HG03064 (cell line): ENCODE results near the gene OR6N2.

Experiments used
- ATAC-seq: cut with Tn5 transposase; IDR thresholded peaks from one replicate; pipeline ENCODE4 v1.9.1; 2021; ENCODE audit warnings: low read depth; ENCODE audit not compliant: unreplicated experiment

Gene OR6N2

GRCh38 chr1:158771950-158772866 is 8.8 kb downstream of the OR6N2 start, which contains the start of gene OR6N1:
OR6N1 (minus strand) TSS chr1:158772195; CDS start chr1:158766682, 5,513 bp downstream.
- ATAC-seq = no peak

- ATAC-seq = no peak
Observed at GRCh38 chr1:158754420-158754819, 26.6 kb downstream of the OR6N2 start, which contains the start of gene OR6K6. OR6K6 (plus strand) TSS chr1:158754720; CDS start chr1:158754888, 168 bp downstream.

GRCh38 chr1:158752155-158752712 is 28.8 kb downstream of the OR6N2 start:
- no peak for ATAC-seq

DNA sequence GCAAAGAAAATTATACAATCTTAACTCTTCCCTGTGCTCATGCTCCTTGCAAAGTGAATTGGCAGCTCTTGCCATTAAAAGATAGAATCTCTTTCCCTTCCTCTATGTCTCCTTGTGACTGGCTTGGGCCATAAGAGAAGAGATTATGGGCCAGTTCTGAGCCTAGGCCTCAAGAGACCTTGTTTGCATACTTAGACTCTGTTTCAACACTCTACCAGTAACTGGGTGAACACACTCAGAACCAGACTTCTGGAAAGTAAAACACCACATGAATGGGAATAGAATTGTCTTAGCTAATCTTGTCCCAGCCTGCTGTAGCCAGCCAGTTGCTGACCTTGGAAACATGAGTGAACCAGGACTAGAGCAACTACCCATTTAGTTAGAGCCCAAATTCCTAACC is 45.2 kb downstream of the OR6N2 start:
- no peak for ATAC-seq

GRCh38 chr1:158732524-158732923 is 48.5 kb downstream of the OR6N2 start:
- ATAC-seq = no peak

- no peak for ATAC-seq
Observed at GRCh38 chr1:158731707-158732106, 49.3 kb downstream of the OR6N2 start.

GRCh38 chr1:158730453-158730852 is 50.6 kb downstream of the OR6N2 start:
- ATAC-seq = no peak

DNA sequence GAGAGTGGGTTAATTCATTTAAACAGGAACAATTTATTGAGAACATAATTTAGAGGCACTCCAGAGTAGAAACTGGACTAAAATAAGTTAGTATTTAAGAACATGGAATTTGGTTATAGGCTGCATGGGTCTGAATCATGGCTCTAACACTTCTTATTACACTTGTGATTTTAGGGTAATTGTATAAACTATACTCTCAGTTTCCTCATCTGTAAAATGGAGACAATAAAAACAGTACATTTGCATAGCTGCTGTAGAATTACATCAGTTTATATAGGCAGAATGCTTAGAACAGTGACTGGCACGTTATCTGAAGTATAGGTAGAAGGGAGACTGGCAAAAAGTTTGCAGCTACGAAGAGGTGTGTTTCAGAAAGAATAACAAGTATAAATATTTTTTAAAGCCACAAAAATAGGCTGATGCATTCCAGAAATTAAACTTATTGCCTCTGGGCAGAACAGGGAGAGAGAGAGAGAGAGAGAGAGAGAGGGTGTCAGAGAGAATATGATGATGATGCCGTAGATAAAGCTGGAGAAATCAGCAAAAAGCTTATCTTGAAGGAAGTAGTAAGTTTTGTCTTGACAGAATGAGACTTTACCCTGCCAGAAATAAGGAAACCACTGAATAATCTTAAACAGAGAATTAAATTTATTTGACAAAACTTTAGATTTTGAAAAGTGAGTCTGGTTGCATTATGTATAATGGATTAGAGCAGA is 52.3 kb downstream of the OR6N2 start:
- ATAC-seq = no peak

GRCh38 chr1:158724442-158724841 is 56.6 kb downstream of the OR6N2 start:
- ATAC-seq = no peak
